ENCODE measurements around the gene THBD.

- no peak for TF ChIP-seq CTCF (IDR thresholded peaks at IDR 0.05)
- no peak for TF ChIP-seq POLR2A (IDR thresholded peaks at IDR 0.05)
Observed at GRCh38 chr20:22999756-23000155, 49.7 kb downstream of the THBD start.
